Measurements from ENCODE around the gene ERVK3-1. TPM values are rescaled to one million over a fixed set of nuclear protein-coding genes. Genes with fewer than 3 reads are reported as not detected.
A peak's percentile ranks its signal among the peaks of the same experiment; 100 is the strongest.

ERVK3-1 gene
- polyA plus RNA-seq, 3 donors = 34.6 to 61.5 (median 38.8) TPM

- Histone ChIP-seq H4K20me1 (ENCODE audit: insufficient read depth, low read length) (no peaks in the 10 kb centered on the region), H3K27me3 (ENCODE audit: control insufficient read depth in 2 of 2, insufficient read depth in 2 of 2, low read length in 2 of 2) (no peaks in the 10 kb centered on the region), H3K9ac (ENCODE audit: insufficient read depth, low read length, poor library complexity, severe bottlenecking) (peak overlapping the region; percentile 92), H3K27ac (ENCODE audit: low read depth in 1 of 2, low read length in 2 of 2) (peak overlapping the region; percentile 65 to 97), H3K4me1 (ENCODE audit: control insufficient read depth in 1 of 2, insufficient read depth in 2 of 2, low read length in 2 of 2) (peaks cover 12 to 16% of the 10 kb centered on the region in 2 donors), H3K4me2 (replicated peaks; ENCODE audit: extremely low read depth, low read length, poor library complexity, severe bottlenecking) (peak overlapping the region; percentile 74), H3K79me2 (ENCODE audit: insufficient read depth, low read length) (peaks cover 35% of the 10 kb centered on the region), H3K9me3 (replicated peaks in 1 of 2; ENCODE audit: control insufficient read depth in 1 of 2, insufficient read depth in 1 of 2, low read length in 2 of 2) (peaks cover 27 to 39% of the 10 kb centered on the region in 2 donors), H3K36me3 (replicated peaks in 1 of 2; ENCODE audit: control insufficient read depth in 1 of 2, insufficient read depth in 2 of 2, low read length in 2 of 2) (peaks cover 24 to 54% of the 10 kb centered on the region in 2 donors), H3K4me3 (replicated peaks in 1 of 3; ENCODE audit: low read depth in 2 of 3, low read length in 3 of 3) (peak overlapping the region; percentile 29 to 90 (median 60)), H2AFZ (ENCODE audit: insufficient read depth, low read depth, low read length, poor library complexity, severe bottlenecking) (peak overlapping the region; percentile 95)
- H3K36me3 Mint-ChIP-seq = peaks cover 55 to 60% of the 10 kb centered on the region in 2 donors
- TF ChIP-seq CTCF (IDR thresholded peaks at IDR 0.05) = no peak
- no peak for DNase-seq
- H3K27me3 Mint-ChIP-seq (ENCODE audit: low read depth in 3 of 3) = peaks cover 0 to 2% (median 0%) of the 10 kb centered on the region in 3 donors
- peaks cover 24 to 51% (median 39%) of the 10 kb centered on the region in 7 donors for H3K9me3 Mint-ChIP-seq
- WGBS (ENCODE audit: insufficient coverage) = 66% methylated on average over 3 of the region's 7 CpGs
- H3K4me1 Mint-ChIP-seq = peaks cover 16% of the 10 kb centered on the region
- H3K27ac Mint-ChIP-seq = peak overlapping the region; percentile 91 to 99 (median 98)
- intact Hi-C loops (cut with micrococcal nuclease) = loop anchor here (2.0 to 10.0 kb wide), 4 partner anchors 22 to 300 kb away; partner anchors contain the start of genes ZNF274 (in 2 of the 2), ZSCAN22 (in 2 of the 2), RPS5 (in 1 of the 2) and ZNF606 (in 1 of the 2)
- peak overlapping the region; percentile 91 to 99 for H3K4me3 Mint-ChIP-seq
Observed at GRCh38 chr19:58304748-58305064, 471 bp upstream of the ERVK3-1 start.

- H3K79me2 ChIP-seq (ENCODE audit: insufficient read depth, low read length) = peaks cover 36% of the 10 kb centered on the region
- H4K20me1 ChIP-seq (ENCODE audit: insufficient read depth, low read length) = no peaks in the 10 kb centered on the region
- H3K4me3 Mint-ChIP-seq = peak overlapping the region; percentile 91 to 99
- peak overlapping the region in 6 of 7 donors; percentile 97 to 99 (median 98) for H3K27ac Mint-ChIP-seq
- peak overlapping the region; percentile 92 for H3K9ac ChIP-seq (ENCODE audit: insufficient read depth, low read length, poor library complexity, severe bottlenecking)
- H3K27me3 ChIP-seq (ENCODE audit: control insufficient read depth in 2 of 2, insufficient read depth in 2 of 2, low read length in 2 of 2) = no peaks in the 10 kb centered on the region
- peak overlapping the region; percentile 74 for H3K4me2 ChIP-seq (replicated peaks; ENCODE audit: extremely low read depth, low read length, poor library complexity, severe bottlenecking)
- peaks cover 26 to 47% of the 10 kb centered on the region in 2 donors for H3K36me3 ChIP-seq (replicated peaks in 1 of 2; ENCODE audit: control insufficient read depth in 1 of 2, insufficient read depth in 2 of 2, low read length in 2 of 2)
- no peak for DNase-seq
- peaks cover 16% of the 10 kb centered on the region for H3K4me1 Mint-ChIP-seq
- H3K9me3 Mint-ChIP-seq = peaks cover 22 to 51% (median 40%) of the 10 kb centered on the region in 7 donors
- peaks cover 24 to 31% of the 10 kb centered on the region in 2 donors for H3K9me3 ChIP-seq (replicated peaks in 1 of 2; ENCODE audit: control insufficient read depth in 1 of 2, insufficient read depth in 1 of 2, low read length in 2 of 2)
- WGBS (ENCODE audit: insufficient coverage) = 81% methylated on average over 12 of the region's 12 CpGs
- H3K4me3 ChIP-seq (replicated peaks in 1 of 3; ENCODE audit: low read depth in 2 of 3, low read length in 3 of 3) = peak overlapping the region; percentile 60 to 90 (median 80)
- peak overlapping the region; percentile 65 to 97 for H3K27ac ChIP-seq (ENCODE audit: low read depth in 1 of 2, low read length in 2 of 2)
- peaks cover 0 to 2% (median 2%) of the 10 kb centered on the region in 3 donors for H3K27me3 Mint-ChIP-seq (ENCODE audit: low read depth in 3 of 3)
- TF ChIP-seq CTCF (IDR thresholded peaks at IDR 0.05) = no peak
- peaks cover 52 to 59% of the 10 kb centered on the region in 2 donors for H3K36me3 Mint-ChIP-seq
- peak overlapping the region; percentile 95 for H2AFZ ChIP-seq (ENCODE audit: insufficient read depth, low read depth, low read length, poor library complexity, severe bottlenecking)
- intact Hi-C loops (cut with micrococcal nuclease) = loop anchor here (2.0 to 10.0 kb wide), 4 partner anchors 21 to 301 kb away; partner anchors contain the start of genes ZSCAN22 (in 2 of the 2), RPS5 (in 1 of the 2), ZNF274 (in 1 of the 2) and ZNF606 (in 1 of the 2)
- peaks cover 12 to 16% of the 10 kb centered on the region in 2 donors for H3K4me1 ChIP-seq (ENCODE audit: control insufficient read depth in 1 of 2, insufficient read depth in 2 of 2, low read length in 2 of 2)
Observed at GRCh38 chr19:58305932-58306323, 751 bp downstream of the ERVK3-1 start.

Data from CD14-positive monocyte (primary cell).